RCC 7860 (cell line): ENCODE results near the gene MARCKS.
A peak's percentile ranks its signal among the peaks of the same experiment; 100 is the strongest.
"Not testable (repeated sequence)": the region's sequence is repeated elsewhere in the genome, so short reads cannot be mapped to it uniquely, and the experiment has no call there.

Experiments used
- DNase-seq: peaks from one replicate; pipeline ENCODE4 v3.0.0-alpha.2; 2015; ENCODE audit warnings: low spot score
- FAIRE-seq: peaks from 2 replicates; lab custom pipeline; 2012; peaks lifted over from hg19 to GRCh38; lab: Jason Lieb, UNC

MARCKS gene

GRCh38 chr6:113882336-113883022, 25.3 kb downstream of the MARCKS start:
- no peak for FAIRE-seq
- no peak for DNase-seq

GRCh38 chr6:113884011-113884410, 26.9 kb downstream of the MARCKS start:
- no peak for FAIRE-seq

GRCh38 chr6:113886512-113886911, 29.4 kb downstream of the MARCKS start:
- DNase-seq = no peak
- FAIRE-seq = no peak

More at GRCh38 chr6:113884011-113884410, 26.9 kb downstream of the MARCKS start:
- DNase-seq = no peak

DNA sequence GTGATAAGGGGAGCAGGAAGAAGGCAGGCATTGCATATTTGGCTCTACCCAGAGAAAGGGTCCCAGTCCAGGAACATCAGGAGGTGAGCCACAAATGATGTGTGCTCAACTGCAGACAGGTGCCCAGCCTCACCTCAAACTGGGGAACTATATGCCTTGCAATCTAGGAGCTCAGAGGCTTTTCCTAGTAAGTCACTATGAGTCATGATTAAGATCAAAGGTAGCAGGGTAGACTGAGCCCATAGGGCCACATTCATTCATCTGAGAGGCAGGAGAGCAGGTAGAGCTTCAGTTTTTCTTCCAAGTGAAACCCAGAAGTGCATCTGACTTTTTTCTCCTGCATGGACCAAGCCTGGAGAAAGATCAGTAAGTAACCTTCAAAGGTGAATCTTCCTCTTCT, 31.3 kb downstream of the MARCKS start:
- no peak for DNase-seq

GRCh38 chr6:113888956-113889630, 31.9 kb downstream of the MARCKS start:
- FAIRE-seq (no peak), DNase-seq (no peak)

More for the DNA sequence above, 31.3 kb downstream of the MARCKS start:
- no peak for FAIRE-seq

DNA sequence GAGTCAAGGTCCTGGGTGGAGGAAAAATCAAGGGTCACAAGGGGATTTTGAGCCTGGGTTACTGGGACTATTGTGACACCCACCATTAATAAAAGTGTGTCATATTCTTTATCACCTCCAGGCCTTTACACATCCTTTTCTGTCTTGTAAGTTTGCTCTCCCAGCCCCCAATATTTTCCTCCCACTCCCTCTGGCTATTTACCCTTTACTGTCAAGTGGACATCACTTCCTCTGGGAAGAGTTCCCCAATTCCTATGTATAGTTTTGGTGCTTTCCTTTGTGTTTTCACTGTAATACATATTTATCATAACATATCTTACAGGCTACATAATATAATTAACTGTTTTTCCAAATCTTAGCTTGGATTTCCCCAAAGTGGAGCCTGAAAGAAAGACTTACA, 36.3 kb downstream of the MARCKS start:
- no peak for DNase-seq
- FAIRE-seq = no peak

GRCh38 chr6:113893866-113894265, 36.7 kb downstream of the MARCKS start:
- DNase-seq (no peak), FAIRE-seq (no peak)

- DNase-seq (no peak), FAIRE-seq (no peak)
These were observed 37.8 kb downstream of the MARCKS start for GRCh38 chr6:113894712-113895674.

DNA sequence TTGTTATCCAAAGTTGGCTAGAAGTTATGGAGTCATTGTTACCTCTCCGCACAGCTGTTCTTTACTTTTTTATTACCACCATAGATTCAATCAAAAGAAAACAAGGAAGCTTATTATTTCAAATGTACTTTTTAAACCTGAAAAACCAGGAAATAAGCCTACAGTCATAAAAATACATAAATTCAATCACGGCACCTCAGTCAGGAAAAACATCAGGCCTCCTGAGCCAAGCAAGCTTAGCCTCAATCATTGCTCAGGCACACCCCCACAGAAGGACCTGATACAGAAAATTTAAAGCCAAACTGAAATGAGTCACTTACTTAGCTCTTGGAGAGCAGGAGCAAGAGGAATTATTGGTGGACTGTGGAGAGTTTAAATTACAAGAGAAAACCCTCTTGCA, 44.3 kb downstream of the MARCKS start:
- FAIRE-seq = no peak
- no peak for DNase-seq

DNA sequence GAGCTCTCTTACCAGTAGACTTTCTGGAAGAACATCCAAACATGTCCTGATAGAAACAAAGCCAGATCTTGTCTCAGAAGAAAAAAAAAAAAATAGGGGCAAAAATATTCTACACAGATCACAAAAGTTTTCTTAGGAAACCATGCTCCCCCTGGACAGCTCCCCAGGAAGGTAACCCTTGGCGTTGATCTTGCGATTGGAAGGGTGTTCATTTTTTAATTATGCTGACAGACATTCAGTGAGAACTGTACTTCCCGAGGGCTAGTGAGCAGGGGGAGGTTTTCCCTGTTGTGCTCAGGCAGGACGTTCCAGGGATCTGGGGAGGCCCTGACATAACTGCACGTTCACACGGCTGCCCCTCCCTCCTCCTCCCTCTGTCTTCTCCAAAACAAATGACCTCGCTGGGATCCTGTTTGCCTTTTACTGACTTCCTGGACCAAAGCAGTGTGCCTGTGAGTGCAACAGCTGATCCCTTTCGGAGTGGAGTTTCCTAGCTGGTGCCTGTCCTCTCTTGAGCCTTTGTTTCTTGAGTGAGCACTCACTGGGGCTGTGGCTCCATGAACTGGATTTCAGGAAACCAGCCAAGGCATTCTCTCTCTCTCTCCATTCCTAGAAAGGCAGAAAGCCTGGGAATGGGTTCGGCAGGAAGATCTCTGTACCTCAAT, 46.7 kb downstream of the MARCKS start:
- DNase-seq (no peak), FAIRE-seq (no peak)

DNA sequence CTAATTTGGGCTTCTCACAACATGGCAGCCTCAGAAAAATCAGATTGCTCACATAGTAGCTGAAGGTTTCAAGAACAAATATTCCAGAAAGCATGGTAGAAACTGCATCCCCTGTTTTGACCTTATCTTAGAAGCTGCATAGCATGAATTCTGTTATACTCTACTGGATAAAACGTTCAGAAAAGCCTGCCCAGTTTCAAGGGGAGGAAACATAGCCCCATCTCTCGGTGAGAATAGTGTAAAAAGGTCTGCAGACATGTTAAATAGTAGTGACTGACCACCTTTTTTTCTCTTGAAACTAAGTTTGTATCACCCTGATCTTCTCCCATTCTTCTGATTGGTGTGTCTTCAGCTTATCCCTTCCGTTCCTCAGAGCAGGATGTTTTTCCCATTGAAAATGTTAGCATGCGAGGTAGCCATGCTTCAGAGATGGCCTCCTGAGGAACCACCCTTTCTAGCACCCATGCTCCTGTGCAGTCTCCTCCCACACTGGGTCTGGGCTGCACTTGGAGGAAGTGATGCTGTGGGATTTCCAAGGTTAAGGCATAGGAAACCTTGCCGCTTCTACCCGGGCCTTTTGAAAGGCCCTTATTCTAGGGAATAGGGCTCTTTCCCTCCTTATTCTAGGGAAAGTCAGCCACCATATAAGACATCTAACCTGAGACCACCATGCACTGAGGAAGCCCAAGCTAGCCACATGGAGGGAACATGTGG, 50.1 kb downstream of the MARCKS start:
- DNase-seq = no peak
- no peak for FAIRE-seq

- DNase-seq (no peak), FAIRE-seq (no peak)
These were observed 51.7 kb downstream of the MARCKS start for GRCh38 chr6:113908801-113909200.

DNA sequence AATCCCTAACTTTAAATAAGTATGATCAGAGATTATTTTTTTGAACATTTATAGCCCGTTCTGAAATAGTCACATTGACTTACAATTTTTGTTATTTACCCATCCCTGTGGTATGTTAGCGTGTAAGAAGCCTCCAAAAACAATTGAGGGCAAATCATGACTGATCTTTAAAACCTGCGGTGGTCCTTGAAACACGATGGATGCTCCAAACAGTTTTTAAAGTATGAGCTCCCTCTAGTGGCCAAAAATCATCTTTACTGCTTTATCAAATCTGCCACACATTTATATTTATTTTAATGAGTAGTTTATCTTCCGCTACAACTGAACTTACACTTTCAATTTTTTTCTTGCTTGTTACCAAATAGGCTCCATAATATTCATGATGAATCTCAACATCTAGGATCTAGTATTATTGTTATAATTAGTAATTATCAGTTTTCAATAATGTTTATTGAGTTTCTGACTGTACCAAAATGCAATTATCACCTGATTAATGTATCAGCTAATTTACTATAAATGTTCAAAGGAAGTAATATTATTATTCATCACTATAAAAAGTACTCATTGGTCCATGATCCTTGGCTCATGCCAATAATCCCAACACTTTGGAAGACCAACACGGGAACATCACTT, 52.2 kb downstream of the MARCKS start:
- peak; percentile 33 for DNase-seq
- FAIRE-seq = peak; percentile 59

DNA sequence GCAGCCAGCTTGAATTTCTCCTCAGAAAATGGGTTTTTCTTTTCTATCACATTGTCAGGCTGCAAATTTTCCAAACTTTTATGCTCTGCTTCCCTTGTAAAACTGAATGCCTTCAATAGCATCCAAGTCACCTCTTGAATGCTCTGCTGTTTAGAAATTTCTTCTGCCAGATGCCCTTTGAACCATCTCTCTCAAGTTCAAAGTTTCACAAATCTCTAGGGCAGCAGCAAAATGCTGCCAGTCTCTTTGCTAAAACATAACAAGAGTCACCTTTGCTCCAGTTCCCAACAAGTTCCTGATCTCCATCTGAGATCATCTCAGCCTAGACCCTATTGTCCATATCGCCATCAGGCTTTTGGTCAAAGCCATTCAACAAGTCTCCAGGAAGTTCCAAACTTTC, 53.1 kb downstream of the MARCKS start:
- not testable (repeated sequence) for FAIRE-seq, DNase-seq
